Activated CD4-positive, alpha-beta T cell treated with anti-CD3 and anti-CD28 coated beads for 36 hours (primary cell): ENCODE data around the gene FBLN1. TPM values are rescaled to one million over a fixed set of nuclear protein-coding genes. Genes with fewer than 3 reads are reported as not detected.
"Not testable (repeated sequence)": the region's sequence is repeated elsewhere in the genome, so short reads cannot be mapped to it uniquely, and the experiment has no call there.

Experiments used
- ATAC-seq: fragments of 200-7000 bp; cut with Tn5 transposase; one replicate; pipeline ENCODE4 v1.10.0; 2021; ENCODE audit warnings: mild to moderate bottlenecking, moderate library complexity
- CTCF ChIA-PET: fragments of 350-600 bp; sonication (Branson Sonifier 250); formaldehyde crosslinking; loops from one replicate; lab custom pipeline; 2021; ENCODE audit warnings: antibody characterized with exemption; lab: Charles Lee
- POLR2A ChIA-PET: fragments of 350-600 bp; sonication (Branson Sonifier 250); formaldehyde crosslinking; loops from one replicate; lab custom pipeline; 2021; ENCODE audit warnings: antibody characterized with exemption, inconsistent platforms; lab: Charles Lee
- DNase-seq: peaks from one replicate; pipeline ENCODE4 v3.0.0-alpha.2; 2020
- H3K27ac Mint-ChIP-seq: one replicate; pipeline ENCODE4 v1.8.0; 2021; ENCODE audit warnings: mixed read lengths
- H3K27me3 Mint-ChIP-seq: one replicate; pipeline ENCODE4 v1.8.0; 2021; ENCODE audit warnings: mixed read lengths
- H3K36me3 Mint-ChIP-seq: one replicate; pipeline ENCODE4 v1.8.0; 2021; ENCODE audit warnings: low read depth, mixed read lengths
- H3K4me1 Mint-ChIP-seq: one replicate; pipeline ENCODE4 v1.8.0; 2021; ENCODE audit warnings: mixed read lengths
- H3K4me3 Mint-ChIP-seq: one replicate; pipeline ENCODE4 v1.8.0; 2021; ENCODE audit warnings: mild to moderate bottlenecking, moderate library complexity, mixed read lengths
- H3K9me3 Mint-ChIP-seq: one replicate; pipeline ENCODE4 v1.8.0; 2021; ENCODE audit warnings: low read depth, mixed read lengths
- intact Hi-C, 2 experiments: fragments of 100-400 bp; cut with DNase I in 1 of 2; cut with micrococcal nuclease in 1 of 2; formaldehyde crosslinking; loops; one replicate each; pipeline versions ENCODE4 v1.14.2 to v1.15.1; 2022 to 2024; cut with DNase I, micrococcal nuclease
- total RNA-seq, 2 experiments: library from RNA; stranded (reverse); gene quantifications; one replicate each; pipeline ENCODE4 v1.2.3, GENCODE V29; 2021

Gene FBLN1
- total RNA-seq, 2 experiments from 2014 or later = not detected

DNA sequence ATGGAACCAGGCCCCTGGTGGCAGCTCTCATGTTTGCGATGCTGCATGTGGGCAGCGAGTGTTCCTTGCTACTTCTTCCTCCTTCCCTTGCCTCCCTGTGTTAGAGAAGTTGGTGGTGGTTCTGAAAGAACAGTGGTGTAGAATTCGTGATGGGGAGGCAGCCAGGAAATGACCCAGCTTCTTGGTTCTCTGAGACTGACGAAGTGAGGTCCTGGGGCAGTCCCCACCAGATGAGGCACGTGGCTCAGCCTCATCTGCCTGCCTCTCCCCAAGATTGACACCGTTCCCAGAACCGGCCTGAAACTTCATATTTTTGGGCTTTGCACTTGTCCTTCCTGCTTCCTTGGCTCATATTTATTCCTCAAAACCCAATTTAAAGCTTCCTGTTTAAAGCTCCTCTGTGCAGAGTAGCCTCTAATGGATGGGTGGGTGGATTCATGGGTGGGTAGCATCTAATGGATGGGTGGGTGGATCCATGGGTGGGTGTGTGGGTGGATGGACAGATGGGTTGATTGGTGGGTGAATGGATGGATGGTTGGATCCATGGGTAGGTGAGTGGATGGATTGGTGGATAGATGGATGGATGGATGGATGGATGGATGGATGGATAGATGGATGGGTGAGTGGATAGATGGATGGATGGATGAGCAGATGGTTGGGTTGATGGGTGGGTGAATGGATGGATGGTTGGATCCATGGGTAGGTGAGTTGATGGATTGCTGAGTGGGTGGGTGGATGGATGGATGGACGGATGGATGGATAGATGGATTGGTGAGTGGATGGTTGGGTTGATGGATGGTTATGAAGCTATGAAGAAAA, 91.6 kb downstream of the FBLN1 start:
- CTCF ChIA-PET = interaction anchor here (0.7 kb wide), 1 partner anchor 17 kb away, joined by 3 read pairs; no protein-coding TSS in a partner anchor
- no peaks in the 10 kb centered on the region for H3K36me3 Mint-ChIP-seq
- H3K27ac Mint-ChIP-seq = no peak overlapping the region
- no peak overlapping the region for H3K4me3 Mint-ChIP-seq
- no peaks in the 10 kb centered on the region for H3K4me1 Mint-ChIP-seq
- intact Hi-C loops = no loop called here
- no peak for DNase-seq
- no peaks in the 10 kb centered on the region for H3K9me3 Mint-ChIP-seq
- POLR2A ChIA-PET = no interaction called here
- ATAC-seq = no peak
- H3K27me3 Mint-ChIP-seq = peaks cover 4% of the 10 kb centered on the region

DNA sequence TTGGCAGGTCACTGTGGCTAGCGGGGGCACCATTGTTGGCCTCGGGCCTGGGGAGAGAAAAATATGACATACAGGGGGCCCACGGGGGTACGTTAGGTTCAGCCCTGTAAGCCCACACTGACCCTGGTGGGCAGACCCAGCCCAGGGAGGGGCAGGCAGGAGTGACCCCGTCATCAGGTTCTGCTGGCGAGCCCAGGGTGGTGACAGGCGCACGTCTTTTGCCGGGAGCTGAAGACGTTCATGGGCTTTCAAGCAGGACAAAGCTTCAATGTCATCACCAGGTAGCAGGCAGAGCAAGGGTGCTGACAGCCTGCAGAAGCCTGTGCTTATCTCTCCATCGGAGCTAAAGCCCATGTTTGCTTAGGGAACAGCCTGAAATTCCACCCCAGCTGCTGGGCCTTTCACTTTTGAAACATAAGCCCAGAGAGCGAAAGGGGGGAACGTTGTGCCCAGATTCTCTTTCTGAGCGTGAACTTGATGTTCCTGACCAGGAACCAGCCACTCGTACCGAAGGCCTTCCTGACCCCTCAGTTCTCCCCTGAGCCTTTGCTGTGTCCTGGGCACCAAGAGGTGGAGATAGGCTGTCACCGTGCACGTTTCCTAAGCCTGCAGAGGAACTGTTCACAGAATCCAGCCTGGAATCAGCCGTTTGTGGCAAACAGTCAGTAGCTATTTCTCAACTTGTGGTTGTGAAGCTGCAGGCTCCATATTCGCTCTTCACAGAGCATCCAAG, 94.9 kb downstream of the FBLN1 start:
- Mint-ChIP-seq H3K36me3 (no peaks in the 10 kb centered on the region), H3K27ac (no peak overlapping the region), H3K27me3 (peaks cover 6% of the 10 kb centered on the region), H3K4me3 (no peak overlapping the region), H3K4me1 (no peaks in the 10 kb centered on the region), H3K9me3 (no peaks in the 10 kb centered on the region)
- ATAC-seq = no peak
- POLR2A ChIA-PET = no interaction called here
- no peak for DNase-seq
- CTCF ChIA-PET = interaction anchor here (0.6 kb wide), 2 partner anchors 31 to 408 kb away, joined by 3 read pairs; no protein-coding TSS in a partner anchor
- intact Hi-C loops = no loop called here

DNA sequence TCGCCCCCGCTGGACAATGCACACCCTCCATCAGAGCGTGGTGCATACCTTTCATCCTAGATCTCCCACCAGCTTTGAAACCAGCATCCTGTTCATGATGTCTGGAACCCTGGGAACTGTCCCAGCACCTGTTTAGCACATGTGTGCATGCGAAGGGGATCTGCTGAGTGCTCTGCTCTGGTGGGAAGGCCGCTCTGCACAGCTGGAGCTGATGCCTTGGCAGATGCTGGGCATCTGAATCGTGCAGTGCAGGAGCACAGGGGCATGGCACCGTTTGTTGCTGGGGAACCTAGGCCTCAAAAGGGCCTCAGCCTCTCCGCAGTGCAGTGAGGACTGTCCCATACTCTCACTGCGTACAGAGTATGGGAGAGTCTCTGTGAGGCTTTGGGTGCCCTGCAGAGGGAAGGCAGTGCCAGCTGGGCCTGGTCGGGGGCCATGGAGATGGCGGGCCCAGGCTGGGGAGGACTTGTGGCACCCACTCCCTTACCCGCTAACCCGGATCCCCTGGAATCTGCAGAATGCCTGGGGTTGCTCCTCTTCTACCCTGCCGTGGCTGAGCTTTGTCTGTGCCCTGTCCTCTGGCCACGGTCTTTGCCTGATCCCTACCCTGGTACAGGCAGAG, 96.0 kb downstream of the FBLN1 start:
- no peaks in the 10 kb centered on the region for H3K4me1 Mint-ChIP-seq
- H3K36me3 Mint-ChIP-seq = no peaks in the 10 kb centered on the region
- no peaks in the 10 kb centered on the region for H3K9me3 Mint-ChIP-seq
- ATAC-seq = no peak
- POLR2A ChIA-PET = interaction anchor here (0.7 kb wide), 1 partner anchor 73 kb away, joined by 4 read pairs; the partner anchor contains the start of gene ATXN10
- no peak overlapping the region for H3K27ac Mint-ChIP-seq
- no peak overlapping the region for H3K4me3 Mint-ChIP-seq
- peaks cover 6% of the 10 kb centered on the region for H3K27me3 Mint-ChIP-seq
- CTCF ChIA-PET = no interaction called here
- intact Hi-C loops = no loop called here
- no peak for DNase-seq

DNA sequence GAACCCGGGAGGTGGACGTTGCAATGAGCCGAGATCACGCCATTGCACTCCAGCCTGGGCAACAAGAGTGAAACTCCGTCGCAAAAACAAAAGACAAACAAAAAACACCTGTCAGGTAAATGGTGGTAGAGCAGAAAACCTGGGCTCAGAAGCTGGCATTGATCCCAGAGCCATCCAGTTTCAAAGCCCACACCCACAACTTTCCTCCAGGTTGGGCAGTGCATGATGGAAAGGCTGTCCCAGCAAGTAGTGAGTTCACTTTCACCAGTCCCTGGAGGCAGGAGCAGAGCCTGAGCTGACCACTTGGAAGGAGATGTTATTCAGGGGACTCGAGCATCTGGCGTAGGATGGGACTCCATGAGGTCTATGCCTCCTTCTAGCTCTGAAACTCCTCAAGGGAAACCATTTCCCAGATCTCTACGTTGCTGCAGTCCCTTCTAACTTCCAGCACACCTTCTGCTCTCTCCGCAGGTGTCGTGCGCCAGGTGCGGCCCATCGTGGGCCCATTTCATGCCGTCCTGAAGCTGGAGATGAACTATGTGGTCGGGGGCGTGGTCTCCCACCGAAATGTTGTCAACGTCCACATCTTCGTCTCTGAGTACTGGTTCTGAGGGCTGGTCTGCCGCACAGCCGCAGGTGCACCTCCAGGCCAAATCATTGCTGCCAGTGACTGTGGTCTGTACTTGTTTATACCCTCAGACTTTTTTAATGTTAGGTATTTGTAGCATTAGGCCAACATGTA, 97.3 kb downstream of the FBLN1 start:
- Mint-ChIP-seq H3K9me3 (no peaks in the 10 kb centered on the region), H3K4me1 (no peaks in the 10 kb centered on the region), H3K27me3 (peaks cover 2% of the 10 kb centered on the region), H3K4me3 (no peak overlapping the region), H3K27ac (no peak overlapping the region), H3K36me3 (no peaks in the 10 kb centered on the region)
- ChIA-PET CTCF (no interaction called here), POLR2A (no interaction called here)
- intact Hi-C loops = no loop called here
- no peak for DNase-seq
- no peak for ATAC-seq

- H3K36me3 Mint-ChIP-seq = no peaks in the 10 kb centered on the region
These were observed 98.4 kb downstream of the FBLN1 start for GRCh38 chr22:45600790-45601730.

DNA sequence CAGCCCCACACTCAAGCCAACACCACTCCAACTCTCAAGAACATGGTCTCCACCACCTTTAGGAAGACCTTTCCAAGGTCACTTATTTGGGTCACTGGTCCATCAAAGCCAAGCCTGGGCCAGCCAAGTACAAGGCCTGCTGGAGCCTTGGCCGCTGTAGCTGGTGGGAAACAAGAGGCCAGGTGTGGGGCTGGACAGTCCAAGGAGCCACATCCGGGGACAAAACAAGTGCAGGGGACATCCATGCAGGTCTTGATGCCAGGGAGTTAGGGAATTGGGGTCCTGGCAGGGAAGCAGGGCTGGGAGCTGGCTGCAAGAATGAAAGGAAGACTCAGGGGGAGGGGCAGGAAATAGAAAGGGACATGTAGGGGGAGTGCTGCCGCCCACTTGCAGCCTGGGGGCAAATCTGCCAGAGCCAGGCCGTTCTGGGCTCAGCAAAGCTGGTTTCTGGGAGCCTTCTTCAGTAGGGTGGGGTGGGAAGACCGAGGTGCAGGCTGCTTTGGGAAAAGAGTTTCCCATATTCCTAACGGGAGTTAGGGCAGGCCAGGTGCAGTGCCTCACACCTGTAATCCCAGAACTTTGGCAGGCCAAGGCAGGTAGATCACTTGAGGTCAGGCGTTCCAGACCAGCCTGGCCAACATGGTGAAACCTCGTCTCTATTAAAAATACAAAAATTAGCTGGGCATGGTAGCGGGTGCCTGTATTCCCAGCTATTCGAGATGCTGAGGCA, 99.5 kb downstream of the FBLN1 start:
- H3K27me3 Mint-ChIP-seq = peaks cover 2% of the 10 kb centered on the region
- no peak overlapping the region for H3K4me3 Mint-ChIP-seq
- CTCF ChIA-PET = no interaction called here
- no peaks in the 10 kb centered on the region for H3K36me3 Mint-ChIP-seq
- no peaks in the 10 kb centered on the region for H3K4me1 Mint-ChIP-seq
- H3K9me3 Mint-ChIP-seq = no peaks in the 10 kb centered on the region
- POLR2A ChIA-PET = no interaction called here
- ATAC-seq = no peak
- DNase-seq = no peak
- no peak overlapping the region for H3K27ac Mint-ChIP-seq
- intact Hi-C loops = no loop called here

More at GRCh38 chr22:45600790-45601730, 98.4 kb downstream of the FBLN1 start:
- CTCF ChIA-PET = no interaction called here
- DNase-seq (no peak), ATAC-seq (no peak)
- H3K4me1 Mint-ChIP-seq = no peaks in the 10 kb centered on the region
- POLR2A ChIA-PET = no interaction called here
- peaks cover 2% of the 10 kb centered on the region for H3K27me3 Mint-ChIP-seq
- intact Hi-C loops = no loop called here
- no peaks in the 10 kb centered on the region for H3K9me3 Mint-ChIP-seq
- H3K27ac Mint-ChIP-seq = no peak overlapping the region
- no peak overlapping the region for H3K4me3 Mint-ChIP-seq

DNA sequence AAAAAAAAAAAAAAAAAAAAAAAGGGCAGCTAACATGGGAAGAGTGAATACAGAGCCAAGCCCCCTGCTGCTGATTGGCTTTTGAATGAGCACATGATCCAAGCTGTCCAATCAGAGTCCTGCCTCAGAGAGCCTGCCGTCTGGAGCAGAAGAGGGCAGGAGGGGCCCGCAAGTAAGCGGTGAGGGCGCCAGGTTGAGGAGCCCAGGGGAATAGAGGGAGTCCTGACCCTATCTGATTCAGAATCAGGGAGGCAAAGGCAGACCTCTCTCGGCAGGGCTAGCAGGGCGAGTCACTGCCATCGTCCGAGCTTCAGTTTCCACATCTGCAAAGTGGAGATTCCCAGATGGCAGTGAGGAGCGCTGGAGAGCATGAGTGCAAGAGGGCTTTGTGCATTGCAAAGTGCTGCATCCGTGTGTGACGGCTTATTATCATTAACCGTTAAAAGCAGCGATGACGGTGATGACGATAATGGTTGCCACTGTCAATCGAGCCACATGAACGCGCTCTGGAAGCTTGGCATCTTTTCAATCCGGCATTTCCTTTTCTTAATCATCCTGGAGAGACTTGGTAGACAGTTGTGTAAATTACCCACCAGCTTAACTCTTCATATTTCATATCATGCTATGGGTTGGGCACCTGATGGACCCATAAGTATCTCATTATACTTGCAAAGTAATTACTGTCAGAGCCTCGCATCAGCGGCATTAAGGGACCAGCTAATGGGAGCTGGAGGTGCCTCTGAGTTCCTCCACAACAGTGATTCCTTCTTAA, 100.3 kb downstream of the FBLN1 start:
- CTCF ChIA-PET = no interaction called here
- Mint-ChIP-seq H3K9me3 (no peaks in the 10 kb centered on the region), H3K27ac (no peak overlapping the region), H3K4me1 (no peaks in the 10 kb centered on the region), H3K36me3 (no peaks in the 10 kb centered on the region), H3K27me3 (peaks cover 2% of the 10 kb centered on the region), H3K4me3 (no peak overlapping the region)
- intact Hi-C loops = no loop called here
- ATAC-seq = peak; percentile 39
- DNase-seq = no peak
- POLR2A ChIA-PET = interaction anchor here (0.6 kb wide), 1 partner anchor 119 kb away, joined by 4 read pairs; no protein-coding TSS in a partner anchor

- no peaks in the 10 kb centered on the region for H3K36me3 Mint-ChIP-seq
- POLR2A ChIA-PET = interaction anchor here (0.6 kb wide), 1 partner anchor 118 kb away, joined by 4 read pairs; no protein-coding TSS in a partner anchor
- intact Hi-C loops = no loop called here
- H3K4me3 Mint-ChIP-seq = no peak overlapping the region
- ATAC-seq (no peak), DNase-seq (no peak)
- peaks cover 2% of the 10 kb centered on the region for H3K4me1 Mint-ChIP-seq
- H3K27ac Mint-ChIP-seq = no peak overlapping the region
- H3K9me3 Mint-ChIP-seq = no peaks in the 10 kb centered on the region
- CTCF ChIA-PET = no interaction called here
- H3K27me3 Mint-ChIP-seq = peaks cover 2% of the 10 kb centered on the region
These were observed 100.9 kb downstream of the FBLN1 start for GRCh38 chr22:45603619-45604018.

DNA sequence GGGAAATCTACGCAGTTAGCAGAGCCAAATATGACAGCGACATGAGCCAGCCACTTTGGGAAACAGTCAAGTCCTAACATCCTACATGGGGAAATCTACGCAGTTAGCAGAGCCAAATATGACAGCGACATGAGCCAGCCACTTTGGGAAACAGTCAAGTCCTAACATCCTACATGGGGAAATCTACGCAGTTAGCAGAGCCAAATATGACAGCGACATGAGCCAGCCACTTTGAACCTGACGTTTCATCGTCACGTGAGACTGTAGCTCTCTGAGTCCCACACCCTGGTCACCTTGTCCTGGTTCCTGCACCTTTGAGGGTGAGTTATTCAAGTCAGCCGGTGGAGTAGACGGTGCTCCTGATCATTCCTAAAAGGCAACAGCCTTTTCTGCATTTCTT, 105.4 kb downstream of the FBLN1 start:
- DNase-seq, H3K36me3 Mint-ChIP-seq, H3K4me1 Mint-ChIP-seq, CTCF ChIA-PET, H3K27me3 Mint-ChIP-seq, H3K27ac Mint-ChIP-seq, intact Hi-C loops, H3K4me3 Mint-ChIP-seq, ATAC-seq, H3K9me3 Mint-ChIP-seq, POLR2A ChIA-PET: not testable (repeated sequence)
